Activated T-helper 2 cell treated with anti-CD3 and anti-CD28 coated beads, Interferon-gamma antibody, Interleukin-2, Interleukin-4, amounts not matched to agents 10 μg/mL and 5 μg/mL and 100 μg/mL, durations not matched to agents 14 hours and 24 hours and 36 hours (primary cell): ENCODE measurements around the gene ADCK2. TPM values are rescaled to one million over a fixed set of nuclear protein-coding genes. Genes with fewer than 3 reads are reported as not detected.
"Not testable (repeated sequence)": the region's sequence is repeated elsewhere in the genome, so short reads cannot be mapped to it uniquely, and the experiment has no call there.

Source experiments
- DNase-seq: peaks from one replicate; pipeline ENCODE4 v3.0.0; 2021; ENCODE audit warnings: low spot score
- H3K27ac Mint-ChIP-seq: one replicate; pipeline ENCODE4 v1.8.0; 2021; ENCODE audit warnings: mixed read lengths
- H3K27me3 Mint-ChIP-seq: one replicate; pipeline ENCODE4 v1.8.0; 2021; ENCODE audit warnings: low read depth, mixed read lengths
- H3K36me3 Mint-ChIP-seq: one replicate; pipeline ENCODE4 v1.8.0; 2021; ENCODE audit warnings: low read depth, mixed read lengths
- H3K4me1 Mint-ChIP-seq: one replicate; pipeline ENCODE4 v1.8.0; 2021; ENCODE audit warnings: low read depth, mixed read lengths
- H3K4me3 Mint-ChIP-seq: one replicate; pipeline ENCODE4 v1.8.0; 2021; ENCODE audit warnings: low read depth, mild to moderate bottlenecking, moderate library complexity, mixed read lengths
- H3K9me3 Mint-ChIP-seq: one replicate; pipeline ENCODE4 v1.8.0; 2021; ENCODE audit warnings: mixed read lengths
- intact Hi-C: fragments of 100-400 bp; cut with micrococcal nuclease; formaldehyde crosslinking; loops from one replicate; pipeline ENCODE4 v1.15.1; 2023
- total RNA-seq: library from RNA; stranded (reverse); gene quantifications from 2 replicates; pipeline ENCODE4 v1.2.3, GENCODE V29; 2022

Gene ADCK2, protein sequence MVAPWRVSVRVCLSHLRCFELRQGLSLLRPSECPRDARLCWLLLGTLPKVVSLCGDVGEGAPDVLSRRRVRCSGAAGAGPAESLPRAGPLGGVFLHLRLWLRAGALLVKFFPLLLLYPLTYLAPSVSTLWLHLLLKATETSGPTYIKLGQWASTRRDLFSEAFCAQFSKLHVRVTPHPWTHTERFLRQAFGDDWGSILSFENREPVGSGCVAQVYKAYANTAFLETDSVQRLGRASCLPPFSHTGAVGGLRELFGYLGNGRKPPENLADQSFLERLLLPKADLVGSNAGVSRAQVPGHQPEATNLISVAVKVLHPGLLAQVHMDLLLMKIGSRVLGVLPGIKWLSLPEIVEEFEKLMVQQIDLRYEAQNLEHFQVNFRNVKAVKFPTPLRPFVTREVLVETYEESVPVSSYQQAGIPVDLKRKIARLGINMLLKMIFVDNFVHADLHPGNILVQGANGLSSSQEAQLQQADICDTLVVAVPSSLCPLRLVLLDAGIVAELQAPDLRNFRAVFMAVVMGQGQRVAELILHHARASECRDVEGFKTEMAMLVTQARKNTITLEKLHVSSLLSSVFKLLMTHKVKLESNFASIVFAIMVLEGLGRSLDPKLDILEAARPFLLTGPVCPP
- total RNA-seq = 26.3 and 29.9 TPM in 2 replicates

DNA sequence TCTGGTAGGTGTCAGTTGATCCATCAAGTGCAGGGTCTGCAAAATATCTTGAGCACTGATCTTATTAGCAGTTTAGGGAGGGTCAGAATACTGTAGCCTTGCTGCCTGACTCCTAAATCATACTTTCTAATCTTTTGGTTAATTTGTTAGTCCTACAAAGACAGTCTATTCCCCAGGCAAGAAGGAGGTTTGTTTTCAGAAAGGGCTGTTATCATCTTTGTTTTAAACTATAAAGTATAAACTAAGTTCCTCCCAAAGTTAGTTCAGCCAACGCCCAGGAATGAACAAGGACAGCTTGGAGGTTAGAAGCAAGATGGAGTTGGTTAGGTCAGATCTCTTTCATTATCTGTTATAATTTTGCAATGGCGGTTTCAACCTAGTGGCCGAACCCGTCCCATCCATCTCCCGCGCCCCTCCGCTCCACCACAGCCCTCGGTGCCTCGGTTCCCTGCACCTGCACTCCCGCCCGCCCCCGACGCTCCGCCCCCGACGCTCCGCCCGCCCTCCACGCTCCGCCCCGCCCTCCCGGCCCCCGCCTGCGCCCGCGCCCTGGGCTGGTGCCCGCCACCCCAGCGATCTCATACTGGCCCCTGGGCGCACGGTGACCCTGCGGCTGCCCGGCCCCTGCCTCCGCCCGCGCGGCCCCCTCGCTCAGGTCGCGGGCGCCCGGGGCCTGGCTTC lies at the start of gene ADCK2:
ADCK2 (plus strand) TSS at position 564 of the 681 bp plus-strand sequence. CDS start 386 bp downstream, outside the sequence.
- peaks cover 19% of the 10 kb centered on the region for H3K36me3 Mint-ChIP-seq
- DNase-seq = no peak
- H3K4me1 Mint-ChIP-seq = peaks cover 32% of the 10 kb centered on the region
- intact Hi-C loops = loop anchor here (1.0 kb wide), 1 partner anchor 24 kb away; the partner anchor contains the start of gene NDUFB2
- H3K4me3 Mint-ChIP-seq = peak within 1 kb of the TSS; percentile 87
- peaks cover 3% of the 10 kb centered on the region for H3K27me3 Mint-ChIP-seq
- peak within 1 kb of the TSS; percentile 90 for H3K27ac Mint-ChIP-seq
- H3K9me3 Mint-ChIP-seq = no peaks in the 10 kb centered on the region

DNA sequence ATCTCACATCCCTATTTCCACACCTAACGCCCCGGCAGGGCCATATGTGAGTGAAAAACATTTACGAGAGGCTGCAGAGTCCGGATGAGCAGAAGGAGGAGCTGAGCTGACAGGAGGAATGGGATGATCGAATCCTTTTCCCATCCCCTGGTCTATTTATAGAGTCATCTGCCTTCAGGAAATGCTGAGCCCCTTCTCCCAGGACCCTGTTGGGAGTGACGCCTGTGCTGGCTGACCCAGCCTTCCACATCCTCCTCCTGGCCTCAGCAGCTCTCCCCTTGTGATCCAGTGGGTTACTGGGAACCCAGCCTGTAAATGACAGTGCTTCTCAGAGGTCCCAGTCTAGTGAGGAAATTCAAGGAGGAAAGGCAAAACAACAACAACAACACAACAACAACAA lies 48.8 kb upstream of the ADCK2 start:
- H3K4me3 Mint-ChIP-seq = no peak overlapping the region
- intact Hi-C loops = no loop called here
- no peaks in the 10 kb centered on the region for H3K9me3 Mint-ChIP-seq
- DNase-seq = no peak
- H3K4me1 Mint-ChIP-seq = peaks cover 3% of the 10 kb centered on the region
- H3K27ac Mint-ChIP-seq = no peak overlapping the region
- H3K27me3 Mint-ChIP-seq = peaks cover 2% of the 10 kb centered on the region
- H3K36me3 Mint-ChIP-seq = no peaks in the 10 kb centered on the region

DNA sequence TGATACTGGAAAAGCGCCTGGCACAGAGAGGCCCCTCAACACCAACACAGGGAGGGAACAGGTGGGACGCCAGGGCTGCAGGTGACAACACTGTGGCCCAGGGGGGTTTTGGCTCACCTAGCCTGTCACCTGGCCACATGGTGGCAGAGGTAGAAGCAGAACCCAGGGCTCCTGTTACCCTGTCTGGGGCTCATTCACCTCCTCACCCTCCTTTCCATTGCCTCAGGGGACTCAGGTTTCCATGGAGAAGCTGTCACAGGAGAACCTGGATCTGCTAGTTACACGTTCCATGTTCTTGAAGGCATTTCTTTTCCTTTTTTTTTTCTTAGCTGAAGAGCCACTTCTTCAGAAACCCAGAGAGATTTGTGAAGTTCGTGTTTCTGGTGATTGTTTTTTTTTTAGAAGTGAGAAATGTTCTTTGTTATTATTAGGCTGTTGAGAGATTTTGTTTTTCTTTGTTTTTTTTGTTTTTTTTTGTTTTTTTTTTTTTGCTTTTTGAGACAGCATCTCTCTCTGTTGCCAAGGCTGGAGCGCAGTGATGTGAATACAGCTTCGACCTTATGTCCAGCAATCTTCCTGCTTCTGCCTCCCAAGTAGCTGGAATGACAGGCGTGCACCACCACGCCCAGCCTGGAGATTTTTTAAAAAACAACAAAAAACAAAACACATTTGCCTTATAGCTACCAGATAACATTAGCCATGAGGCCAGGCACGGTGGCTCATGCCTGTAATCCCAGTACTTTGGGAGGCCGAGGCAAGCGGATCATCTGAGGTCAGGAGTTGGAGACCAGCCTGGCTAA lies 48.2 kb upstream of the ADCK2 start:
- no peaks in the 10 kb centered on the region for H3K9me3 Mint-ChIP-seq
- no peak for DNase-seq
- no peaks in the 10 kb centered on the region for H3K36me3 Mint-ChIP-seq
- intact Hi-C loops = no loop called here
- H3K27me3 Mint-ChIP-seq = peaks cover 2% of the 10 kb centered on the region
- H3K4me3 Mint-ChIP-seq = no peak overlapping the region
- peaks cover 3% of the 10 kb centered on the region for H3K4me1 Mint-ChIP-seq
- H3K27ac Mint-ChIP-seq = no peak overlapping the region

DNA sequence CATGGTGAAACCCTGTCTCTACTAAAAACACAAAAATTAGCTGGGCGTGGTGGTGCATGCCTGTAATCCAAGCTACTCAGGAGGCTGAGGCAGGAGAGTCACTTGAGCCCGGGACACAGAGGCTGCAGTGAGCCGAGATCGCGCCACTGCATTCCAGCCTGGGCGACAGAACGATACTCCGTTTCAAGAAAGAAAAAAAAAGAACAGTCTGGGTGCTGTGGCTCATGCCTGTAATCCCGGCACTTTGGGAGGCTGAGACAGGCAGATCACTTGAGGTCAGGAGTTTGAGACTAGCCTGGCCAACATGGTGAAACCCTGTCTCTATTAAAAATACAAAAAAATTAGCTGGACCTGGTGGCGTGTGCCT lies 47.6 kb upstream of the ADCK2 start:
- H3K27ac Mint-ChIP-seq, H3K4me1 Mint-ChIP-seq, H3K36me3 Mint-ChIP-seq, H3K9me3 Mint-ChIP-seq, DNase-seq, H3K4me3 Mint-ChIP-seq, H3K27me3 Mint-ChIP-seq, intact Hi-C loops: not testable (repeated sequence)

DNA sequence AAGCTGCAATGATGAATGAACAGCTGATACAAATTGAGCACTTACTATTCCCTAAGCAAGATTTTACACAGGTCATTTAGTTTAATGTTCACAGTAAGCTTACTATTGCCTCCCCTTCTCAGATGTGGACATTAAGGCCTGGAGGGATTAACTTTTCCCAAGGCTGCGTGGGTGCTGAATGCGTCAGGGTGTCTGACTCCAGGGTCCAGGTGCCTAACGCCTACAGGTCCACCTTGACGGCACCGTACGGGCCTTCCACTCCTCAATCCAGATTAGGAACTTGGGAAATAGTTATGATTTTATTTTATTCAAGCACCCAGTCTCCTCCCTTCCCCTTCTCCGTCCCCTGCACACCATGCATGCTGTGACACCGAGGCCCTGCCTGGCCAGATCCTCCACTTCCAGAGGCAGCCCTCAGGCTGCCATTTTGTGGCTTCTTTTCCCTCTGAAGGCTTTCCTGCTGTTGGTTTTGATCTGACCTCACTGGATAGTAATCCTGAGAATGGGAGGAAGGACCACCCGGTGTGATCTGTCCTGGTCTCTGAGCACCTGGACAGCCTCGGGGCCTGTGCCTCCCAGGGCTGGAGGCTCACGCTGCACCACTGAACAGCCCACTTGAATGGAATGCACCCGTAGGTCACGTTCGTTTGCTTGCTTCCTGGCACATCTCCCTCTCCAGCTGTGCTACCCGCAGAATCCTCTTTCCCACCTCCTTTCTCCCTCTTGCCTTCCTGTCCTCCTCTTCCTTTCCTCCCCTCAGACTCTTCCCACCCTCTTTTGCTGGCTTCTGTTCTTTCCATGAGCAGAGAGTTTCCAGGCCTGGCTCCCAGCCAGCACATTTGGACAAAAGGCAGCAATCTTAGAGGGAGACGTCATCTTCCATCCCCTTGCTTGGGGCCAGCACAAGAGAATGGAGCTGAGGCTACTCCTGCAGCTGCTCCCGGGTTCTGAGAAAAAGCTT lies 46.6 kb upstream of the ADCK2 start:
- DNase-seq = no peak
- Mint-ChIP-seq H3K9me3 (no peaks in the 10 kb centered on the region), H3K27ac (no peak overlapping the region), H3K36me3 (no peaks in the 10 kb centered on the region), H3K4me1 (peaks cover 3% of the 10 kb centered on the region), H3K27me3 (peaks cover 10% of the 10 kb centered on the region), H3K4me3 (no peak overlapping the region)
- intact Hi-C loops = no loop called here

DNA sequence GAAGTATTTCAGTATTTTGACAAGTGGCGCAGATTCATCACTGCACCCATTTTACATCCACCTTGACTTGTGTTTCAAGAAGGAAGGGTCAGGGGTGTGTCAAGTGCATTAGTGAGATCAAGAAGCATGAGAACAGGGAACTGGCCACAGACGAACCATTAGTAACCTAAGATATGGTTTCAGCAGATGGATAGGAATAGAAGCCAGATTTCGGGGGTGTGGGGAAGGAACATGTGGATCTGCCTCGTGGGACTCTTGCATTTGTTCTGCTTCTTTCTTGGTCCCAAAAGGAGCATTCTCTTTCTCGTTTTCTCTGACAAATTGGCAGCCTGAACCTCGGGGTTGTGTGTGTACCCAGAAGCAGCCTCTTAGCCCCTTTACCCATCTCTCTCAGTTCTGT lies 41.7 kb upstream of the ADCK2 start:
- no peak overlapping the region for H3K27ac Mint-ChIP-seq

DNA sequence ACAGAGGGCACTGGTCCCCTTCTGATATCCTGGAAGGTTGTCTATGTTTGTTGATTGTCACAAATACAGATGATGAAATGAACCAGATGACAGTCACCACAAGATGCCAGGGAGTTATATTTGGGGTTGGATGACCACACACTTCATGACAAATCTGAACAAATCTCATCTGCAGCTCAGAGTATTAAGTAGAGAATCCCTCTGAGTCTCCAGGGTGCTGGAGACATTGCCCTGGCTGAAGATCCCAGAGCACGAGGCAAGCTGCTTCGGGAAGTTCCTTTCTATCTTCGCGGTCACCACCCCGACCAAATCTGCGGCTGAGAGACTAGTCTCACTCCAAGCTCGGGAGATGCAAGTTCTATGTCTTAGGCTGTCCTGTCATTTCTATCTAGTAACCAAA lies 41.1 kb upstream of the ADCK2 start:
- no peaks in the 10 kb centered on the region for H3K36me3 Mint-ChIP-seq
- H3K27me3 Mint-ChIP-seq = peaks cover 14% of the 10 kb centered on the region
- H3K9me3 Mint-ChIP-seq = no peaks in the 10 kb centered on the region
- intact Hi-C loops = no loop called here
- H3K4me3 Mint-ChIP-seq = no peak overlapping the region
- no peak for DNase-seq
- H3K4me1 Mint-ChIP-seq = no peaks in the 10 kb centered on the region
- no peak overlapping the region for H3K27ac Mint-ChIP-seq

More for the DNA sequence above, 41.7 kb upstream of the ADCK2 start:
- no peak for DNase-seq
- Mint-ChIP-seq H3K9me3 (no peaks in the 10 kb centered on the region), H3K36me3 (no peaks in the 10 kb centered on the region), H3K4me3 (no peak overlapping the region), H3K27me3 (peaks cover 11% of the 10 kb centered on the region), H3K4me1 (no peaks in the 10 kb centered on the region)
- intact Hi-C loops = no loop called here

DNA sequence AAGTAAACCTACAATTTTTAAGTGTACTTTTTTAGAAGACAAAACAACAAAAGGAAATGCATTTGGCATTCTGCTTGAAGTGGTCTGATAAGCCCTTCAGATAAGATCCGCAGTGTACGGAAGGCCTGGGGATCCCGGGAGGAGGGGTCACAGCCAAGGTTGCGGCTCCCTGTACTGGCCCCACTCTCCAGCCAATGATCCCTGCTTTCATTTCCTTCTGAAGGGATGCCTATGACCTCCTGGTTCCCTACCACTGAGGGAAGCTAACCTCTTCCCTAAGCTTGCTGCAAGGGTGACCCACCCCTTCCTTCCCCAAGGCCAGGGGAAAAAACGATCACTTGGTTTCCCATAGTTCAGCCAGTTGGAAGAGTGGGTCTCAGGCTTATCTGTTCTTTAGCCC lies 37.4 kb upstream of the ADCK2 start:
- Mint-ChIP-seq H3K4me3 (no peak overlapping the region), H3K27ac (no peak overlapping the region), H3K9me3 (no peaks in the 10 kb centered on the region), H3K27me3 (peaks cover 43% of the 10 kb centered on the region), H3K36me3 (no peaks in the 10 kb centered on the region), H3K4me1 (peaks cover 8% of the 10 kb centered on the region)
- DNase-seq = no peak
- intact Hi-C loops = no loop called here

DNA sequence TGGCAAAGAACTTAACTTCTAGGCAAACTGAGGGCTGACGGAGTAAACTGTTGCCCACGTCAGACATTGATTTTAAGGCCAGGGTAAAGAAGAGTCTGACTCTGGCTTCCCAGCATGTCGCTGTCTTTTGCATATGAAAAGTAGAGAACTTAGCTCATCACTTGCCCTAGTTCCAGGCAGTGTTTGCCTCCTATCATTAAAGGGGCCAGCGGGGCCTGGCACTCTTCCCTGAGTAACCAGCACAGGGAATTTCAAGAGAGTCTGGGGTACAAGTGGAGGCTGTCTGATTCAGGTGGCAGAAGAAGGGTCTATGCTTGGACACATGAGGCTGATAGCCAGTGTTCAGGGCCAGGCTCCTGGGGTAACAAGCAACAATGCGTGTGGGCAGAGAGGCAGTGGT lies 36.9 kb upstream of the ADCK2 start:
- DNase-seq = no peak
- Mint-ChIP-seq H3K4me3 (no peak overlapping the region), H3K4me1 (peaks cover 8% of the 10 kb centered on the region), H3K27me3 (peaks cover 41% of the 10 kb centered on the region), H3K27ac (no peak overlapping the region), H3K9me3 (no peaks in the 10 kb centered on the region), H3K36me3 (no peaks in the 10 kb centered on the region)
- intact Hi-C loops = no loop called here

DNA sequence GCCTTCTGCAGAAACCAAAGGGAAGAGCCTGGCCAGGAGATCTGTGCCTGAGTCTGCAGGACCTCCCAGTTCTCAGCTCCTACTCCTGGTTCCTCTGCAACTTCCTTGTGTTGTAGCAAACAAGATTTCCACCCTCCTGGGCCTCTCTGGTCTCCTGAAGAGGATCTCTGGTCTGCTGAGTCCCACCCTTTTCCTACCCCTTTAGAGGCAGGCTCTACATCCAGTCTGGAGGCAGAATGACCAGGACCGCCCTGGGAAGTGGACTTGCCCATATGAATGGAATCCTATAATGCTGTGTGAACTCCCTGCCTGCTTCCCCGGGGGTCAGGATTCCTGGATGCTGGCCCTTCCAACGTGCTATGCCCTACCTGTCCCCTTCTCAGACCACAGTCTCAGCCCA lies 35.3 kb upstream of the ADCK2 start:
- no peak overlapping the region for H3K4me3 Mint-ChIP-seq
- intact Hi-C loops = no loop called here
- H3K4me1 Mint-ChIP-seq = peaks cover 10% of the 10 kb centered on the region
- no peaks in the 10 kb centered on the region for H3K9me3 Mint-ChIP-seq
- no peak overlapping the region for H3K27ac Mint-ChIP-seq
- peaks cover 51% of the 10 kb centered on the region for H3K27me3 Mint-ChIP-seq
- no peaks in the 10 kb centered on the region for H3K36me3 Mint-ChIP-seq
- DNase-seq = no peak

DNA sequence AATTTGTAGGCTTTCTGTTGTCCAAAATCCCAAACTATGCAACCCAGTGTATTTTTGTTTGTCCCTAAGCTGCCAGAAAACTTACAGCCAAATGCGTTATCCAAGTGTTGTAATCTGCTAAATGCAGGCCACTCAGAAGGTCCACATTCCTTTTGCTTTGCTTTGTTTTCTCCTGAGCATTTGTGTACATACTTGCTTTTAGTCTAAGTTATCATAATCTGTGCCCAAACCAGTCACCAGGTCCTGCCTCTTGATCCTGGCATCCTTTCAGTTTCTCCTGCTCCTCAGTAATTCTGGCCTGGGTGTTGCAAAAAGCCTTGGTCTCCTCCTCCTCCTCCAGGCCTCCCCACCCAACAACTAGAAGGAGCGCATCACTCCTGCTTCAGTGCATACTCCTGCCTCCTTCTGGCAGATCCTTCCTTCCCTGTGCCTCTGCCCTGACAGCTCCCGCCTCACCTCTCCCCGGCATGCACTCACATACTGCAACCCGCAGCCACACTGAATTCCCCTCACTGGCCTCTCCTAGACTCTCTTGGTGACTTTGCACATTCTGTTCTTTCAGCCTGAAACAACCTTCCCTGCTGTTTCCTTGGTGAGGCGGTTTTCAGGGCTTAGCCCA lies 34.5 kb upstream of the ADCK2 start:
- intact Hi-C loops = no loop called here
- Mint-ChIP-seq H3K4me1 (peaks cover 10% of the 10 kb centered on the region), H3K9me3 (no peaks in the 10 kb centered on the region), H3K27ac (no peak overlapping the region), H3K36me3 (no peaks in the 10 kb centered on the region), H3K27me3 (peaks cover 53% of the 10 kb centered on the region), H3K4me3 (no peak overlapping the region)
- no peak for DNase-seq
